Fibroblast of gingiva (primary cell): ENCODE measurements around the gene SLX9.

ENCODE experiments used
- DNase-seq: peaks from one replicate; pipeline ENCODE4 v3.0.0-alpha.2; 2011; ENCODE audit warnings: low read depth

The SLX9 gene

DNA sequence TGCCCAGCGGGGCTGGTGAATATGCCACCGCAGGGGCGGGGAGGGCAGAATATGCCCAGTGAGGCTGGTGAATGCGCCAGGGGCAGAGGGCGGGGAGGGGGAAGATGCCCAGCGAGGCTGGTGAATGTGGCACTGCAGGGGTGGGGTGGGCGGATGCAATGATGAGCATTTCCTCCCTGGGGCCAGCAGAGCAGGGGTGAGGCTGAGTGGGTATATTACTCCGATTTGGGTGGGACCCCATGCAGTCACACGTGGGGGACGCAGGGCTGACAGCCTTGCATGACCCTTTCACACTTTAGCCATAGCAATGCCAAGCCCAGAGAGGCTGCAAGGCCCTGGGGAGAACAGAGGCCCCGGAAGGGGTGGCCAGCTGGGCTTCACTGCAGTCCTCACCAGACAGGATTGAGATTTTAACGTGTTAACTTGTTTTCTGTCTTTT lies 9.3 kb upstream of the SLX9 start:
- peak; percentile 12 for DNase-seq

DNA sequence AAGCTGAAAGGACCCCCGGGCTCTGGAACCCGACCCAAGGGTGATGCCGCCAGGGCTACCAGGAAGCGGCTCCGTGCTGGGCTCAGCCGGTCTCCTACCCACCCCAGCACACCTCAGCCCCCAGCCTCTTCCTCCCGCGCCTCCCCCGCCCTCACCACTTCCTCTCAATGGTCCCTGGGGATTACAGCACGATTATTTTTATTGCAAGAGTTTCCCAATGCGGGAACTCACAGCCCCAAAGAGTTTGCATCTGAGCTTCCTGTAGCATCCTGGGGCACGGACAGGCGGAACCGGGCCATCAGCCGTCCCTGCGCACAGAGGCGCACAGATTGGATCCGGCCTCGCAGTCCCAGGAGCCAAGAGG lies 8.7 kb upstream of the SLX9 start:
- DNase-seq, result peak; percentile 68

GRCh38 chr21:44931501-44932407 lies 8.1 kb upstream of the SLX9 start:
- DNase-seq, result no peak

DNA sequence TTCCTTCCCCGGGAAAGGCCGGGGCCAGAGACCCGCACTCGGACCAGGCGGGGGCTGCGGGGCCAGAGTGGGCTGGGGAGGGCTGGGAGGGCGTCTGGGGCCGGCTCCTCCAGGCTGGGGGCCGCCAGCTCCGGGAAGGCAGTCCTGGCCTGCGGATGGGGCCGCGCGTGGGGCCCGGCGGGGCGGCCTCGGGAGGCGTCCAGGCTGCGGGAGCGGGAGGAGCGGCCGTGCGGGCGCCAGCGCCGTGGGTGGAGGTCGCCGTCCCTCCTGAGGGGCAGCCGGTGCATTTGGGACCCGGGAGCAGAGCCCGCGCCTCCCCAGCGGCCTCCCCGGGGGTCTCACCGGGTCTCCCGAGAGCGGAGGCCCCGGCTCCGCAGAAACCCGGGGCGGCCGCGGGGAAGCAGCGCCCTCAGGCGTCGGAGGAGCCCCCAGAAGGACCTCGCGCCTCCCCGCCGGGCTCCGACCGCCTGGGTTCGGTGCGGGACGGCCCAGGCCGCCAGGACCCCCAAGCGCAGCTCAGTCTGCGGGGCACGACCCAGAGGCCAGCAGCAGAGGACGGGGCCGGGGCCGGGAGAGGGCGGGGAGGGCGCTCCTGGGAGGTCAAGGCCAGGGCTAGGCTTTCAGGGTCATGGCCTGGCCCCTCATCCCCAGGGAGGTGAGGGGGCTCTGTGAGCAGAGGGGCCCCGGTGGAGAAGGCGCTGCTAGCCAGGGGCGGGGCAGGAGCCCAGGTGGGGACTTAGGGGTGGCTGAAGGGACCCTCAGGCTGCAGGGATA lies 7.2 kb upstream of the SLX9 start:
- no peak for DNase-seq

GRCh38 chr21:44933199-44933917 lies 6.5 kb upstream of the SLX9 start:
- DNase-seq, result no peak

GRCh38 chr21:44933918-44934260 lies 5.9 kb upstream of the SLX9 start:
- no peak for DNase-seq

DNA sequence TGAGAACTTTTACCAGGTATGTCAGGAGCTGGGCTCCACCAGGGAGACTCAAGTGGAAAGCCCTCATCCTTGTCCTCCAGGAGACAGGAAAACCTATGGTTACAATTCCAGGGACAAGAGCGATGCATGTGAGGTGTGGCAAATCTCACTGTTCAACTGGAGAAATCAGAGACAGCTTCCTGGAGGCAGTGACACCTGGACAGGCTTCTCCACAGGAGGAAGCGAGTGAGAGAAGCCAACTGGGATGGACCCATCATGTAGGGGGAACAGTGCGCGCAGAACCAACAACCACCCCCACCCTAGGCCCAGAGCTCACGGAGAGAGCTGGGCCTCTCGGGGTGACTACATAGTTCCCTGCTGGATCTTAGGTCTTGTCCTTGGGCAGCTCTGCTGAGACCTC lies 5.6 kb upstream of the SLX9 start:
- no peak for DNase-seq

- no peak for DNase-seq
Observed at GRCh38 chr21:44934797-44935532, 4.9 kb upstream of the SLX9 start.

GRCh38 chr21:44935533-44935927 lies 4.3 kb upstream of the SLX9 start:
- DNase-seq, result no peak

- no peak for DNase-seq
Observed at GRCh38 chr21:44938772-44939531, 877 bp upstream of the SLX9 start.

GRCh38 chr21:44940116-44940631 lies 345 bp downstream of the SLX9 start:
- DNase-seq, result no peak

- no peak for DNase-seq
Observed at GRCh38 chr21:44941567-44941966, 1.7 kb downstream of the SLX9 start.

- no peak for DNase-seq
Observed at GRCh38 chr21:44942566-44942965, 2.7 kb downstream of the SLX9 start.

GRCh38 chr21:44943005-44943685 lies 3.3 kb downstream of the SLX9 start:
- DNase-seq, result no peak

DNA sequence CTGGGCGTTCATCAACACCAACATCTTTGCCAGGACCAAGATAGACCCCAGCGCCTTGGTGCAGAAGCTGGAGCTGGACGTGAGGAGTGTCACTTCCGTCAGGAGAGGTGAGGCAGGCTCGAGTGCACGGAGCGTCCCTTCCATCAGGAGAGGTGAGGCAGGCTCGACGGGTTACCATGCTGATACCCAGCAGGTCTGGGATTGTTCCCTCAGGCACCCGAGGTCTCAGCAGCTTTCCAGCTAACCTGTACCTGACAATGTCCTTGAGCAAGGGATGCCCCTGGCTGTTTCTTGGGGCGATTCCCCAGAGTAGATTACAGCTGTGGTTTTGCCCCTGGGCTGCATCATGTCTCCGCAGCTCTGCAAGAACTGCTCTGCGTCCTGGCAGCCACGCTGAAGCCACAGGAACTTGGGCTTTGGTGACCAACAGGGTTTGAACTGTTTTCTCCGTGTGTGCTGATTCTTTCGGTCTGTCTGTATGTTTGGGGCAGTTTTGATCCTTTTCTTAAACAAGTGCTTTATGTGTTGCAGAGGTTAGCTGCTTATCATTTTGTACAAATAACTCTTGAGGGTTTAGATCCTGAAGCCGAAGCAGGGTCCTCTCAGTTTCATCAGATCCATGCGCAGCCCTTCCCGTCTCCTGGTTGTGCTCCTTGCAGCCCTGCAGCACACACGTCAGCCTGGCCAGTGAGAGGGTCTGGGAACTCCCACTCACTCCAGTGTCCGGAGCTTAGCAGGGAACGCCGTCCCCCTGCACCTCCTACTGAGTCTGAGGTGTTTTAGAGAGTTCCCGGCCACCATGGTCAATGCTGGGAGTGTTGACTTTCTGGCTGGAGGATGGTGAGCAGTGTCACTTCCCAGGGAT lies 4.1 kb downstream of the SLX9 start:
- no peak for DNase-seq

DNA sequence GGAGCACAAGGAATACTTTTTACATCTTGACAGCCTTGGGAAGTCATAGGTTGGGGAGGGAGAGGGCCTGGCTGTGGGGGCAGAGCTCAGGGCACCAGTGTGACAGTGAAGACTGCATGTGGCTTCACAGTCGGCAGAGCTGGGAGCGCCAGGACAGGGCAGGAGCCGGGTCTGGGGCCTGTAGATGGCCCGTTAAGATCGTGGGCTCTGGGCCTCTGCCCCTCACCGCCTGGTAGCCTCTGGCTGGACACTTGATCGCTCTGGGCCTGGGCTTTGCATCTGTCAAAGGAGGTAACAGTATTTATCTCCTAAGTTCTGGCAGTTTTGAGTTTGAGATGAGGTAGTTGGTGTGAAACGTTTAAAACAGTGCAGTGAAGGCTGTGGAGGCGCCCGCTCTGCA lies 4.8 kb downstream of the SLX9 start:
- DNase-seq, result no peak

- no peak for DNase-seq
Observed at GRCh38 chr21:44946254-44947041, 6.6 kb downstream of the SLX9 start.

DNA sequence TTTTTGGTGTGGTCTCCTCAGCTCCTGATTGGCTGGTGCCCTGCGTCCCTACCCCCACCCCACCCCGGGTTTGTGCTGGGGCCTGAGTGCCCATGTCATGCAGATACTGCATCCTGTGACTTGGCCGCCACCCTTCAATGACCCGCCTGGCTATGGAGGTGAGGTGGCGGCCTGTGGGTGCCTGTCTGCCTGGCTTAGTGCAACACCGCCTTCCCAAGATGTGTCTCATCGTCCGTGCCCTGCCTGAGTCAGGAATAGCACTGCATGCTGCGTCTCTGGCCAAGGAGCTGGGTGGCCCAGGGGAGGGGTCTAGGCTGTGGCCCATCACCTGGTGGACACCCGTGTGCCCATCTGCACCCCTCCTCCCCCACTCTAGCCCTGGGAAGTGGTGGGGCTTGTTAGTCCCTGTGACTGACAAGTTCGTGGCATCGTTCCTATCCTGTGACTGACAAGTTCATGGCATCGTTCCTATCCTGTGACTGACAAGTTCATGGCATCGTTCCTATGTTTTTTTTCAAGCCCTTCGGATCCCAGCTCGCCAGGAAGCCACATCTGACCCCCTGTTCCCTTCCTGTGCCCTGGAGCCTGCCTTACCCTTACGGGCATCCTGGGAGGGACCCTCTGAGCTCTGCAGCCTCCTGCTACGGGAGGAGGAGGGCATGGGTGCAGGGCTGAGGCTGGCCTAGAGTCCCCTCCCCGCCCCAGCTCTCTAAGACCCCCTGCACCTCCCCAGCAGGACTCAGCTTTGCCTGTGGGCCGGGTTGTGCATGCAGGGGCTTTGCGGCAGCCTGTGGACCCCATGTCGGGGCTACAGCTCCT lies 7.5 kb downstream of the SLX9 start:
- DNase-seq, result no peak
